NCI-H146 treated with DMSO at 0.1 percent for 48 hours (cell line): ENCODE data around the gene ZNF487.
A peak's percentile ranks its signal among the peaks of the same experiment; 100 is the strongest.
"Not testable (repeated sequence)": the region's sequence is repeated elsewhere in the genome, so short reads cannot be mapped to it uniquely, and the experiment has no call there.

Source experiments
- DNase-seq: peaks from one replicate; lab custom pipeline; 2025; ENCODE audit not compliant: unreplicated experiment; lab: John Stamatoyannopoulos, UW

Gene ZNF487

GRCh38 chr10:43436291-43437140 is at the start of gene ZNF487:
Gene ZNF487, plus strand, starts transcription at chr10:43437111. Its CDS starts 38,703 bp downstream, at chr10:43475814.
- DNase-seq, result peak; percentile 61

- DNase-seq, result no peak
Measured at GRCh38 chr10:43387678-43388032, 49.3 kb upstream of the ZNF487 start.

GRCh38 chr10:43389867-43390266 is 47.0 kb upstream of the ZNF487 start:
- no peak for DNase-seq

- no peak for DNase-seq
Measured at GRCh38 chr10:43390333-43390732, 46.6 kb upstream of the ZNF487 start.

- no peak for DNase-seq
Measured at GRCh38 chr10:43390759-43391158, 46.2 kb upstream of the ZNF487 start.

GRCh38 chr10:43391496-43391895 is 45.4 kb upstream of the ZNF487 start:
- no peak for DNase-seq

- no peak for DNase-seq
Measured at GRCh38 chr10:43392748-43393147, 44.2 kb upstream of the ZNF487 start.

GRCh38 chr10:43393186-43393585 is 43.7 kb upstream of the ZNF487 start:
- DNase-seq, result not testable (repeated sequence)

- DNase-seq, result no peak
Measured at GRCh38 chr10:43393606-43394360, 43.1 kb upstream of the ZNF487 start.

GRCh38 chr10:43394868-43395267 is 42.0 kb upstream of the ZNF487 start:
- DNase-seq, result no peak

- DNase-seq, result no peak
Measured at GRCh38 chr10:43395571-43396060, 41.3 kb upstream of the ZNF487 start.

- no peak for DNase-seq
Measured at GRCh38 chr10:43396061-43396927, 40.6 kb upstream of the ZNF487 start.

- DNase-seq, result no peak
Measured at GRCh38 chr10:43396928-43397624, 39.8 kb upstream of the ZNF487 start.

- DNase-seq, result no peak
Measured at GRCh38 chr10:43398939-43399319, 38.0 kb upstream of the ZNF487 start.

- DNase-seq, result no peak
Measured at GRCh38 chr10:43399320-43400310, 37.3 kb upstream of the ZNF487 start.

- no peak for DNase-seq
Measured at GRCh38 chr10:43401627-43402026, 35.3 kb upstream of the ZNF487 start.

- no peak for DNase-seq
Measured at GRCh38 chr10:43402176-43402575, 34.7 kb upstream of the ZNF487 start.

GRCh38 chr10:43402880-43403452 is 33.9 kb upstream of the ZNF487 start:
- DNase-seq, result no peak
